GM08714 (cell line): ENCODE results near the gene FOXO6.

Experiments
- H3K4me3 ChIP-seq: fragments of 200-500 bp; sonication (Bioruptor generic); 2 replicates; pipeline ENCODE4 v1.5.1; 2014; ENCODE audit warnings: mild to moderate bottlenecking, low read length, inconsistent platforms
- ZNF274 ChIP-seq: IDR thresholded peaks from 2 replicates; pipeline ENCODE4 v1.6.1; 2012; ENCODE audit warnings: mild to moderate bottlenecking, low read depth, low read length

FOXO6 gene

GRCh38 chr1:41417746-41418145 lies 56.5 kb downstream of the FOXO6 start:
- no peak overlapping the region for H3K4me3 ChIP-seq
- TF ChIP-seq ZNF274 = no peak

GRCh38 chr1:41418857-41419583 lies 57.8 kb downstream of the FOXO6 start:
- no peak overlapping the region for H3K4me3 ChIP-seq
- TF ChIP-seq ZNF274 = no peak

- no peak for TF ChIP-seq ZNF274
- no peak overlapping the region for H3K4me3 ChIP-seq
Measured at GRCh38 chr1:41419584-41420295, 58.5 kb downstream of the FOXO6 start.

GRCh38 chr1:41420351-41420750 lies 59.1 kb downstream of the FOXO6 start:
- H3K4me3 ChIP-seq = no peak overlapping the region
- no peak for TF ChIP-seq ZNF274

GRCh38 chr1:41420860-41421259 lies 59.6 kb downstream of the FOXO6 start:
- no peak for TF ChIP-seq ZNF274
- no peak overlapping the region for H3K4me3 ChIP-seq

- no peak overlapping the region for H3K4me3 ChIP-seq
- no peak for TF ChIP-seq ZNF274
Measured at GRCh38 chr1:41422306-41422705, 61.1 kb downstream of the FOXO6 start.

- TF ChIP-seq ZNF274 = no peak
Measured at GRCh38 chr1:41423511-41424191, 62.4 kb downstream of the FOXO6 start.

GRCh38 chr1:41424581-41425118 lies 63.4 kb downstream of the FOXO6 start:
- no peak for TF ChIP-seq ZNF274

More at GRCh38 chr1:41423511-41424191, 62.4 kb downstream of the FOXO6 start:
- H3K4me3 ChIP-seq = no peak overlapping the region

GRCh38 chr1:41425369-41425768 lies 64.1 kb downstream of the FOXO6 start:
- H3K4me3 ChIP-seq = no peak overlapping the region
- TF ChIP-seq ZNF274 = no peak

More at GRCh38 chr1:41424581-41425118, 63.4 kb downstream of the FOXO6 start:
- H3K4me3 ChIP-seq = no peak overlapping the region

GRCh38 chr1:41426201-41426890 lies 65.1 kb downstream of the FOXO6 start:
- no peak for TF ChIP-seq ZNF274
- no peak overlapping the region for H3K4me3 ChIP-seq

- no peak overlapping the region for H3K4me3 ChIP-seq
- no peak for TF ChIP-seq ZNF274
Measured at GRCh38 chr1:41427122-41427913, 66.1 kb downstream of the FOXO6 start.

GRCh38 chr1:41427916-41428737 lies 66.9 kb downstream of the FOXO6 start:
- no peak for TF ChIP-seq ZNF274
- no peak overlapping the region for H3K4me3 ChIP-seq
